ENCODE measurements around the gene CRTAP.
"Not testable (repeated sequence)": the region's sequence is repeated elsewhere in the genome, so short reads cannot be mapped to it uniquely, and the experiment has no call there.

Gene CRTAP

DNA sequence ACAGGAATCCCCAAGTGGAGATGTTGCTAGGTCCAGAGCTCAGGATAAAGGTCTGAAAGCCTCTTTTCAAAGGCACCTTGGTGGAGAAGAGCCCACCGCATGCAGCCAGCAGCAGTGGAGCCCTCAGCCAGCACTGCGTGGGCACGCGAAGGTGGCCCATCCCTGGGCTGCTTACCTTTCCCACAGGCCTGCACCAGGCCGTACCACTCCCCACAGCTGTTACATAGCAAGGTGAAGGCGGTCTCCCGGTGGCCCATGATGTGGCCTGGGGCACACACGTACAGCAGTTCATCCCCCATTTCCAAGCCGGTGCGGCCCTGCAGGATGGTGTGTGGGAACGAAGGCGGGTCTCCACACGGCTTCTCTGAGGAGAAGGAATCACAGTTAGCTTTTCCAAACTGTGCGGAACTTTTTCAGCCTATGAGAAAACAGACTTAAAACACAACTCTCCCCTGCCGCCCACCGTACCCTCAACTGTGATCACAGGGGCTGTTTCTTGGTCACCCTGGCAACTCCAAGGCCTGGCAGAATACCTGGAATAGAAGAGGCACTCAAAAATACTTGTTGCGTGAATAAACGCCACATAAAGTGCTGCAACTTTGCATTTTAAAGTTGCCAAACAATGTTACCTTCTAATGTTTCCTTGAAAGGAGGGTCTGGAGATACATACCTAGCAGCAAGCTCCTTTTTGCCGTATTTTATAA is 61.0 kb downstream of the CRTAP start:
- DNase-seq (ENCODE audit: low read depth): no peak

DNA sequence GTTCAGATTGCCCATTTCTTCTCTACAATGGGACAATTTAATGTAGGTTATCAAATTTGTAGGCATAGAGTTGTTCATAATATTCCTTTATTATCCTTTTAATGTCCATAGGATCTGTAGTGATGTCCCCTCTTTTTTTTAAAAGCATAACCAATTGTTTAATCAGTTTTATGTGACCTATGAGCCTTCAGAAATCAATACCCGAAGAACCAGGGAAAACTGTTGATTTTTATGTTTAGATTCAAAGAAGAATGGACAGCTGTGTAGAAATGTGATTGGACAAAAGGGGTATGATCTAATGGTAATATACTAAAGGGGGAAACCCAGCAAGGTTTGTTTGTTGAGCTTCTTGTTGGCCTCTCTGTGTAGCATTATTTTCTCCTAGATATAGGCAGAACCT is 65.3 kb downstream of the CRTAP start:
- DNase-seq (ENCODE audit: low read depth): no peak

DNA sequence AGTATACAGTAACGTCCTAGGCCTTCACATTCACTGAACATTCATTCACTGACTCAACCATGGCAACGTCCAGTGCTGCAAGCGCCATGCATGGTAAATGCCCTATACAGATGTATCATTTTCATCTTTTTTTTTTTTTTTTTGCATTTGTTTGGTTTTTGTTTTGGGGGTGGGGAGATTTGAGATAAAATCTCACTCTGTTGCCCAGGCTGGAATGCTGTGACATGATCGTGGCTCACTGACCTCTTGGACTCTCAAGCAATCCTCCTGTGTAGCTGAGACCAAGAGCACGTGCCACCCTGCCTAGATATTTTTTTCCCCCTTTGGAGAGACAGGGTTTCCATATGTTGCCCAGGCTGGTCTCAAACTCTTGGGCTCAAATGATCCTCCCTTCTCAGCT is 67.4 kb downstream of the CRTAP start:
- DNase-seq (ENCODE audit: low read depth): no peak

DNA sequence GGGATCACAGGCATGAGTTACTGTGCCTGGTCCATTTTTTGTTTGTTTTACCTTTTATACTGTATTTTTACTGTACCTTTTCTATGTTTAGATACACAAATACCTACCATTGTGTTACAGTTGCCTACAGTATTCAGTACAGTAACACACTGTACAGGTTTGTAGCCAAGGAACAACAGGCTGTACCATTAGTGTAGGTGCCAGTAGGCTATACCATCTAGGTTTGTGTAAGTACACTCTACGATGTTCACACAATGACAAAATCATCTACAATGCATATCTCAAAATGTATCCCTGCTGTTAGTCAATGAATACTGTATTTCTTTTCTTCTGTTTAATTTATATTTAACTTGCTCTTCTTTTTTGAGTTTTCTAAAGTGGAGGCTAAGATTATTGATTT is 67.8 kb downstream of the CRTAP start:
- not testable (repeated sequence) for DNase-seq (ENCODE audit: low read depth)

DNA sequence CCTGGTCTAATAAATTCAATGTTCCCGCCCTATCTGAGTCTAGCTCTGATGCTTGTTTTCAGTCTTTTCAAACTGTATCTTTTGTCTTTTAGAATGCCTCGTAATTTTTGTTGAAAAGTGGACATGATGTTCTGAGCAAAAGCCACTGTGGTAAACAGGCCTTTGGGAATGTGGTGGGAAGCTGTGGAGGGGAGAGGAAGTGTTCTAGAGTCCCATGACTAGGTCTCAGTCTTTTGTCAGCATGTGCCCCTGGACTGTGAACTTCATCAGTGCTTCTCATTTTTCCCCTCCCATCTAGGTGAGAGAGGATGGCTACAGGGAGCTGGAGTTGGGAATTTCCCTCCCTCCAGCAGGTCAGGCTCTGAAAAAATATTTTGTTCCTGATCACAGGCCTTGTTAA is 71.0 kb downstream of the CRTAP start:
- DNase-seq (ENCODE audit: low read depth): no peak

DNA sequence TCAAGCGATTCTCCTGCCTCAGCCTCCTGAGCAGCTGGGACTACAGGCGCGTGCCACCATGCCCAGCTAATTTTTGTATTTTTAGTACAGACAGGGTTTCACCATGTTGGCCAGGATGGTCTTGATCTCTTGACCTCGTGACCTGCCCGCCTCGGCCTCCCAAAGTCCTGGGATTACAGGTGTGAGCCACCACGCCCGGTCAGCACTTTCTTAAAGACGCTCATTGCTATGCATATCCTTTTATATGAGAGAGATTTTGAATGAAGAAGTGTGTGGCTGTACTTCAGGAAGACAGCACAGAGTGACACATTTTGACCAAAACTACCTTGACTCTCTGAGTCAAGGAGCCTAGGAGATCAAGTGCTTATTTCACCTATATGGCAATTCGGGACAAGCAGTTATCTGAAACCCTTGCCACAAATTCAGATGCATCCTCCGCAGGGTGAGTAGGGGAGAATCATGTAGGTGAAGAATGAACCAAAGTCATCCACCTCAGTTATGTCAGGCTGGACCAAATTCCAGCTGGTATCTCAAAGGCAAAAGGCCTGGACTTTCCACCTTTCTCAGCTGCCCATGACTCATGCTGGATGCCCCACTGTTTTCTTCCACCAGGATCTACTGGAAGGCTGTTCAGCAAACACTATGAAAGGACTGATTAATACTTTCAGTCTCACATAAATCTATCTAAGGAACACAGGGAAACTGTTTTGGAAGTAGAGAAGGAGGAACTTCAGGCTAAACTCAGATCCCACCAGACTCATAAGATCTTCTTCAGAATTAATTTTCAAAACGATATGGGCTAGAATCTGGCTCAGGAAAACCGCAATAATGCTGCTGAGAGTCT is 72.9 kb downstream of the CRTAP start:
- no peak for DNase-seq (ENCODE audit: low read depth)

DNA sequence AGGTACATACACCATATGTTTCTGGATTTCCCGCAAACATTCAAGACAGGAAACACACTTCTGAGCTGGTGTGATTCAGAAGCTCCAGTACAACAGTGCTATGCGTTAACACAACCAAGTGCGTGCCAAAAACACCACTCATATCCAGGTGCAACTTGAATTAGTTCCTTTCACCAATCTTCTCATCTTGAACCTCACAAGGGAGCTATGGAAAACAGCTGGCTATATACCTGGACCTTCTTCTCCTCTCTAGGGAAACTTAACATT is 73.5 kb downstream of the CRTAP start:
- no peak for DNase-seq (ENCODE audit: low read depth)

DNA sequence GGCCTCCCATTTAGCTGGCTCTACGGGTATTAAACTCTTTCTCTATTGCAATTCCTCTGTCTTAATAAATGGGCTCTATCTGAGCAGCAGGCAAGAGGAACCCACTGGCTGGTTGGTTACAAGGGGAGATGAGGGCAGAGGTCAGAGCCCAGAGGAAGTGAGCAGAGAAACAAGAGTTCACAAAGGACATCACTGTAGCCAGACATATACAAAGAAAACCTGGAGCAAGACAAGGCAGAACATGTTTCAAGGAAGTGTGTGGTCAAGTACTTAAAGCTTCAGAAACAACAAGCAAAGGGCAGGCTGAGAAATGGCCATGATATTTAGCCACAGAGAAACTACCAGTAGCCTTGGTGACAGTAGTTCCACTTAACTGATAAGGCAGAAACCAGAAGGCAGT is 80.5 kb downstream of the CRTAP start:
- DNase-seq (ENCODE audit: low read depth): no peak

DNA sequence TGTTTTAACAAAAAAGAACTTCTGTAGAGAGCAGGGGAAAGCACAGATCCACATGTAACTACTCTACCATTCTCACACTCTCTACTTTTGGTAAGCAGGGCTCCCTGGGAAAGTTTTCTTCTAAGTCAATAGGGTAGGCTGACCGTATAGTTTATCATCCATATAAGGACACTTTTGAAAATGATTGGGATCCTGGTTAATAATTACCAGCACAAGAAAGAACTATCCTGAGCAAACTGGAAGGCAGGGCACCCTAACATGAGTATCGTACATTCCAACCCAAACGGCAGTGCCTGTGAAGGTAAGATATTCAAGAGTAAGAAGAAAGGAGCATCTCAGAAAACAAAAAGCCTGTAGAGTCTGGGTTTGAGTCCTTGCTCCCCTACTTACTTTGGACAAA is 82.7 kb downstream of the CRTAP start:
- no peak for DNase-seq (ENCODE audit: low read depth)
